ENCODE measurements around the gene SLC35F4. TPM values are rescaled to one million over a fixed set of nuclear protein-coding genes. Genes with fewer than 3 reads are reported as not detected.
A peak's percentile ranks its signal among the peaks of the same experiment; 100 is the strongest.

The SLC35F4 gene
- total and polyA plus RNA-seq, 4 donors = not detected

- Histone ChIP-seq H3K36me3 (ENCODE audit: control insufficient read depth in 1 of 2, insufficient read depth in 2 of 2, low read length in 1 of 2) (no peaks in the 10 kb centered on the region), H3K27ac (ENCODE audit: low read depth in 1 of 2, low read length in 2 of 2) (peak overlapping the region; percentile 57 to 80), H3K4me3 (ENCODE audit: low read length in 2 of 2) (no peak overlapping the region), H3K27me3 (ENCODE audit: control insufficient read depth in 1 of 2, insufficient read depth in 2 of 2, low read length in 1 of 2) (no peaks in the 10 kb centered on the region), H3K9me3 (ENCODE audit: control insufficient read depth, low read length) (no peaks in the 10 kb centered on the region), H3K4me1 (ENCODE audit: control insufficient read depth in 1 of 2, insufficient read depth in 2 of 2, low read length in 2 of 2) (peaks cover 0 to 2% of the 10 kb centered on the region in 2 donors)
- DNase-seq (no peak), ATAC-seq (ENCODE audit: low FRiP score) (peak; percentile 60)
- 7 to 9% methylated on average over 2 of the region's 2 CpGs for WGBS, 2 donors
- intact Hi-C loops (cut with DNase I) = no loop called here
Measured at GRCh38 chr14:57846596-57846995, 19.3 kb downstream of the SLC35F4 start.

GRCh38 chr14:57845802-57846531, 19.9 kb downstream of the SLC35F4 start:
- WGBS, 2 donors = 37 to 44% methylated on average over 3 of the region's 3 CpGs
- intact Hi-C loops (cut with DNase I) = no loop called here
- Histone ChIP-seq H3K9me3 (ENCODE audit: control insufficient read depth, low read length) (no peaks in the 10 kb centered on the region), H3K36me3 (ENCODE audit: control insufficient read depth in 1 of 2, insufficient read depth in 2 of 2, low read length in 1 of 2) (no peaks in the 10 kb centered on the region), H3K4me3 (ENCODE audit: low read length in 2 of 2) (no peak overlapping the region), H3K27me3 (ENCODE audit: control insufficient read depth in 1 of 2, insufficient read depth in 2 of 2, low read length in 1 of 2) (no peaks in the 10 kb centered on the region), H3K4me1 (ENCODE audit: control insufficient read depth in 1 of 2, insufficient read depth in 2 of 2, low read length in 2 of 2) (peaks cover 0 to 2% of the 10 kb centered on the region in 2 donors), H3K27ac (ENCODE audit: low read depth in 1 of 2, low read length in 2 of 2) (peak overlapping the region in 1 of 2 donors; percentile 57)
- DNase-seq = no peak
- ATAC-seq (ENCODE audit: low FRiP score) = peak; percentile 50

- DNase-seq = no peak
- Histone ChIP-seq H3K9me3 (ENCODE audit: control insufficient read depth, low read length) (no peaks in the 10 kb centered on the region), H3K4me1 (ENCODE audit: control insufficient read depth in 1 of 2, insufficient read depth in 2 of 2, low read length in 2 of 2) (peaks cover 0 to 2% of the 10 kb centered on the region in 2 donors), H3K36me3 (ENCODE audit: control insufficient read depth in 1 of 2, insufficient read depth in 2 of 2, low read length in 1 of 2) (no peaks in the 10 kb centered on the region), H3K27ac (ENCODE audit: low read depth in 1 of 2, low read length in 2 of 2) (no peak overlapping the region), H3K27me3 (ENCODE audit: control insufficient read depth in 1 of 2, insufficient read depth in 2 of 2, low read length in 1 of 2) (no peaks in the 10 kb centered on the region), H3K4me3 (ENCODE audit: low read length in 2 of 2) (no peak overlapping the region)
- 37 to 42% methylated on average over 3 of the region's 3 CpGs for WGBS, 2 donors
- intact Hi-C loops (cut with DNase I) = no loop called here
- ATAC-seq (ENCODE audit: low FRiP score) = no peak
Measured at GRCh38 chr14:57845316-57845715, 20.6 kb downstream of the SLC35F4 start.

GRCh38 chr14:57837267-57837666, 28.6 kb downstream of the SLC35F4 start:
- H3K4me3 ChIP-seq (ENCODE audit: low read length in 2 of 2) = no peak overlapping the region
- ATAC-seq (ENCODE audit: low FRiP score) (no peak), DNase-seq (no peak)
- H3K4me1 ChIP-seq (ENCODE audit: control insufficient read depth in 1 of 2, insufficient read depth in 2 of 2, low read length in 2 of 2) = peaks cover 1 to 15% of the 10 kb centered on the region in 2 donors
- WGBS, 2 donors = 90 to 96% methylated on average over 8 of the region's 8 CpGs
- no peaks in the 10 kb centered on the region for H3K27me3 ChIP-seq (ENCODE audit: control insufficient read depth in 1 of 2, insufficient read depth in 2 of 2, low read length in 1 of 2)
- no peak overlapping the region for H3K27ac ChIP-seq (ENCODE audit: low read depth in 1 of 2, low read length in 2 of 2)
- H3K36me3 ChIP-seq (ENCODE audit: control insufficient read depth in 1 of 2, insufficient read depth in 2 of 2, low read length in 1 of 2) = no peaks in the 10 kb centered on the region
- H3K9me3 ChIP-seq (ENCODE audit: control insufficient read depth, low read length) = no peaks in the 10 kb centered on the region
- intact Hi-C loops (cut with DNase I) = loop anchor here in 1 of 2 donors (10.0 kb wide), 1 partner anchor 128 kb away; no protein-coding TSS in a partner anchor

GRCh38 chr14:57835766-57836165, 30.1 kb downstream of the SLC35F4 start:
- peak overlapping the region in 1 of 2 donors; percentile 15 for H3K27ac ChIP-seq (ENCODE audit: low read depth in 1 of 2, low read length in 2 of 2)
- no peaks in the 10 kb centered on the region for H3K27me3 ChIP-seq (ENCODE audit: control insufficient read depth in 1 of 2, insufficient read depth in 2 of 2, low read length in 1 of 2)
- no peak overlapping the region for H3K4me3 ChIP-seq (ENCODE audit: low read length in 2 of 2)
- 5 to 10% methylated on average over 2 of the region's 2 CpGs for WGBS, 2 donors
- H3K36me3 ChIP-seq (ENCODE audit: control insufficient read depth in 1 of 2, insufficient read depth in 2 of 2, low read length in 1 of 2) = no peaks in the 10 kb centered on the region
- H3K9me3 ChIP-seq (ENCODE audit: control insufficient read depth, low read length) = no peaks in the 10 kb centered on the region
- H3K4me1 ChIP-seq (ENCODE audit: control insufficient read depth in 1 of 2, insufficient read depth in 2 of 2, low read length in 2 of 2) = peaks cover 1 to 15% of the 10 kb centered on the region in 2 donors
- no peak for DNase-seq
- ATAC-seq (ENCODE audit: low FRiP score) = no peak
- intact Hi-C loops (cut with DNase I) = loop anchor here in 1 of 2 donors (10.0 kb wide), 1 partner anchor 129 kb away; no protein-coding TSS in a partner anchor

GRCh38 chr14:57834961-57835360, 30.9 kb downstream of the SLC35F4 start:
- ATAC-seq (ENCODE audit: low FRiP score) (no peak), DNase-seq (no peak)
- 65 to 67% methylated on average over 3 of the region's 3 CpGs for WGBS, 2 donors
- Histone ChIP-seq H3K36me3 (ENCODE audit: control insufficient read depth in 1 of 2, insufficient read depth in 2 of 2, low read length in 1 of 2) (no peaks in the 10 kb centered on the region), H3K4me3 (ENCODE audit: low read length in 2 of 2) (no peak overlapping the region), H3K4me1 (ENCODE audit: control insufficient read depth in 1 of 2, insufficient read depth in 2 of 2, low read length in 2 of 2) (peaks cover 1 to 15% of the 10 kb centered on the region in 2 donors), H3K27me3 (ENCODE audit: control insufficient read depth in 1 of 2, insufficient read depth in 2 of 2, low read length in 1 of 2) (no peaks in the 10 kb centered on the region), H3K27ac (ENCODE audit: low read depth in 1 of 2, low read length in 2 of 2) (peak overlapping the region; percentile 15 to 40), H3K9me3 (ENCODE audit: control insufficient read depth, low read length) (no peaks in the 10 kb centered on the region)
- intact Hi-C loops (cut with DNase I) = loop anchor here in 1 of 2 donors (10.0 kb wide), 1 partner anchor 130 kb away; no protein-coding TSS in a partner anchor

GRCh38 chr14:57834001-57834598, 31.8 kb downstream of the SLC35F4 start:
- intact Hi-C loops (cut with DNase I) = loop anchor here in 1 of 2 donors (10.0 kb wide), 1 partner anchor 131 kb away; no protein-coding TSS in a partner anchor
- Histone ChIP-seq H3K4me1 (ENCODE audit: control insufficient read depth in 1 of 2, insufficient read depth in 2 of 2, low read length in 2 of 2) (peaks cover 1 to 12% of the 10 kb centered on the region in 2 donors), H3K27me3 (ENCODE audit: control insufficient read depth in 1 of 2, insufficient read depth in 2 of 2, low read length in 1 of 2) (no peaks in the 10 kb centered on the region), H3K27ac (ENCODE audit: low read depth in 1 of 2, low read length in 2 of 2) (no peak overlapping the region), H3K4me3 (ENCODE audit: low read length in 2 of 2) (no peak overlapping the region), H3K9me3 (ENCODE audit: control insufficient read depth, low read length) (no peaks in the 10 kb centered on the region), H3K36me3 (ENCODE audit: control insufficient read depth in 1 of 2, insufficient read depth in 2 of 2, low read length in 1 of 2) (no peaks in the 10 kb centered on the region)
- no peak for DNase-seq
- 4 to 9% methylated on average over 1 of the region's 1 CpG for WGBS, 2 donors
- ATAC-seq (ENCODE audit: low FRiP score) = no peak

GRCh38 chr14:57833323-57833722, 32.6 kb downstream of the SLC35F4 start:
- WGBS, 2 donors = 26 to 41% methylated on average over 3 of the region's 3 CpGs
- no peak overlapping the region for H3K27ac ChIP-seq (ENCODE audit: low read depth in 1 of 2, low read length in 2 of 2)
- DNase-seq (peak in 1 of 2 donors; percentile 59), ATAC-seq (ENCODE audit: low FRiP score) (peak; percentile 61)
- no peaks in the 10 kb centered on the region for H3K27me3 ChIP-seq (ENCODE audit: control insufficient read depth in 1 of 2, insufficient read depth in 2 of 2, low read length in 1 of 2)
- H3K4me3 ChIP-seq (ENCODE audit: low read length in 2 of 2) = no peak overlapping the region
- intact Hi-C loops (cut with DNase I) = loop anchor here in 1 of 2 donors (10.0 kb wide), 1 partner anchor 131 kb away; no protein-coding TSS in a partner anchor
- H3K4me1 ChIP-seq (ENCODE audit: control insufficient read depth in 1 of 2, insufficient read depth in 2 of 2, low read length in 2 of 2) = peaks cover 1 to 12% of the 10 kb centered on the region in 2 donors
- no peaks in the 10 kb centered on the region for H3K36me3 ChIP-seq (ENCODE audit: control insufficient read depth in 1 of 2, insufficient read depth in 2 of 2, low read length in 1 of 2)
- no peaks in the 10 kb centered on the region for H3K9me3 ChIP-seq (ENCODE audit: control insufficient read depth, low read length)

Measured in aorta (tissue), 5 donors.